Epithelial cell of esophagus (primary cell): ENCODE measurements around the gene CNKSR2.

ENCODE experiments used
- DNase-seq: peaks from one replicate; pipeline ENCODE4 v3.0.0; 2010; ENCODE audit warnings: low read depth
- H3K4me3 ChIP-seq: 2 replicates; pipeline ENCODE4 v1.5.1; 2011; ENCODE audit warnings: mild to moderate bottlenecking, low read length, control low read depth
- TF ChIP-seq, protein P1 (sequence below): IDR thresholded peaks from 2 replicates; pipeline ENCODE4 v1.5.1; 2011; ENCODE audit warnings: low read depth, mild to moderate bottlenecking, low read length, control low read depth, inconsistent platforms; ENCODE audit not compliant: insufficient read depth; ENCODE audit errors: missing control alignments

Gene CNKSR2

DNA sequence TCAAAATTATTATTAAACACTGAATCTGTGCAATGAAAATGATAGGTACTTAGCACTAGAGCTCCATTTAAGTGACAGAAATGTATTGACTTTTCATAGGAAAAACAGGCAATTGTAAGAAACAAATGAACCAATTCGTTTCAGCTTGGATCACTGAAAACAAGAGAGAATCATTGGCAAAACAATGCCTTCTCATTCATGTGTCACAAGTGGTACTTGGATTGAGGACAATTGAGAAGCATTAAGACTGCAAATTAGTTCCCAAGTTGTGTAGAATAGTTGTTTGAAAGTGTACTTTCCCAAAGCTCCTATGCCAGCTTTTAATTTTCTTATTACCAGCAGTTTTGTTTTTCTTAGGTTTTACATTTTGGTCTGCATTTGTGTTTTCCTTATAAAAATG, 20.6 kb downstream of the CNKSR2 start:
- DNase-seq, result no peak
- TF ChIP-seq, protein P1, sequence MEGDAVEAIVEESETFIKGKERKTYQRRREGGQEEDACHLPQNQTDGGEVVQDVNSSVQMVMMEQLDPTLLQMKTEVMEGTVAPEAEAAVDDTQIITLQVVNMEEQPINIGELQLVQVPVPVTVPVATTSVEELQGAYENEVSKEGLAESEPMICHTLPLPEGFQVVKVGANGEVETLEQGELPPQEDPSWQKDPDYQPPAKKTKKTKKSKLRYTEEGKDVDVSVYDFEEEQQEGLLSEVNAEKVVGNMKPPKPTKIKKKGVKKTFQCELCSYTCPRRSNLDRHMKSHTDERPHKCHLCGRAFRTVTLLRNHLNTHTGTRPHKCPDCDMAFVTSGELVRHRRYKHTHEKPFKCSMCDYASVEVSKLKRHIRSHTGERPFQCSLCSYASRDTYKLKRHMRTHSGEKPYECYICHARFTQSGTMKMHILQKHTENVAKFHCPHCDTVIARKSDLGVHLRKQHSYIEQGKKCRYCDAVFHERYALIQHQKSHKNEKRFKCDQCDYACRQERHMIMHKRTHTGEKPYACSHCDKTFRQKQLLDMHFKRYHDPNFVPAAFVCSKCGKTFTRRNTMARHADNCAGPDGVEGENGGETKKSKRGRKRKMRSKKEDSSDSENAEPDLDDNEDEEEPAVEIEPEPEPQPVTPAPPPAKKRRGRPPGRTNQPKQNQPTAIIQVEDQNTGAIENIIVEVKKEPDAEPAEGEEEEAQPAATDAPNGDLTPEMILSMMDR, result no peak
- no peak overlapping the region for H3K4me3 ChIP-seq

DNA sequence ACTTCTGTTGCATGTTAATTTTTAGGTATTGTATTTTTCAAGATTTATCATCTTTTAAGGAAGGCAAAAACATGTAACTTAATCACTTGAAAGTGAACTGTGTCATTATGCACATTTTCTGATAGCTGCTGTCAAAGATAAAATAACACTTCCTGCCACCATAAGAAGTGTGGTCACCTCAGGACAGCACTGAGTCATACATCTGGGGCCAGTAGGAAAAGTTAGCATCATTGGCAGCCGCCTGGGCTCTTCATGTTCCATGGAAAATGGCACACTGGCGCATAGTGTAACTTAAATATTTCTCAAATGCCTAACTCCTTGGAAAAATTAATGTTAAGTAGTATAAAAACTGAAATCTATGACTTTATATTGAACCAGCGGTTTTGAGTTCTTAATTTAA, 24.2 kb downstream of the CNKSR2 start:
- no peak for DNase-seq

DNA sequence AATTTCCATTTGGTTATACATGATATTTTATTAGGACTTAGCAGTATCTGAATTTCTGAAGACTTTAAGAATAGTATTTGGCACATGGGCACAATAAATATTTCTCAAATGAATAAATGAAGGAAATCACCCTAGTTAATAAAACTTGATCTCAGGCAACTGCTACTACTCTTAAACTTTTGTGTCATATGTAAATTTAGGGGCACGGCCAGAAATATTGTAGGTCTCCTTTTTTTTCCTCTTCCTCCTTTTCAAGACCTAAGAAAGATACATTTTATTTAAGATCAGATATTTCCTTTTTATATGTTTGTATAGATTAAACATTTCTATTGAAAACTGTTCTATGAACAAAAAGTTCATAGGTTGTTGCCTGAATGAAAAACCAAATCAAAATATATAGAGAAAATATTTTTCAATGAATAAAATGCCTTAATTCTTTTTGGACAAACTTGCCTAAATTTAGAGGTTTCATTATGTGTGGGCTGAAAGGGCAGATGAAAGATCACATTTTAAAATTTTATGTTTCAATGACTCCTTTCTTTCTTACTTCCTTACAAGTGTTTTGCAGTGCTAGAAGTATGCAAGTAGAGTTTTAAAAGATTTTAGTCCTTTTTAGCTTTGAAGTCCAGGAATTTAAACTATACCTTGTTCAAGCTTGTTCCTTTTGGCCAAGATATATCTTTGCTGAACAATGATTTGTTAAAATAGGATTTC, 26.3 kb downstream of the CNKSR2 start:
- H3K4me3 ChIP-seq, result no peak overlapping the region
- TF ChIP-seq, protein P1, result no peak
- DNase-seq, result no peak

More for the DNA sequence above, 24.2 kb downstream of the CNKSR2 start:
- no peak overlapping the region for H3K4me3 ChIP-seq
- TF ChIP-seq, protein P1, result no peak

DNA sequence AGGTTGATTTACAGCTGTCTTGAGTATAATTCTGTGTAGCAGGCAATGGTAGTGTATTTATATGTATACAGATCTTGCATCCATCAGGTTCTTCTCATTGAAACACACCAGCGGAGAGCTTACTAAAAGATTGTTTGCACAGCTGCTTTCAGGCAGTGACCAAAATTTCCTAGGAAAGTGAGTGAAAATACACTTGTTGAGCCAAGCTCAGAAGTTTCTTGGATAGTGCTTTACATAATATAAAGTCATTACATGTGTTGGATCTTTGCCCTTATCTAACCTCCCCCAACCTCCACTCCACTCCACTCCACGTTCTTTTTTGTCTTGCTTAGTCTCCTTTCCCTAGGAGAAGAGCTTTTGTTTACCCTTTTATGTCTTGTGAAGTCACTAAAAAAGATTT, 34.1 kb downstream of the CNKSR2 start:
- DNase-seq, result no peak

DNA sequence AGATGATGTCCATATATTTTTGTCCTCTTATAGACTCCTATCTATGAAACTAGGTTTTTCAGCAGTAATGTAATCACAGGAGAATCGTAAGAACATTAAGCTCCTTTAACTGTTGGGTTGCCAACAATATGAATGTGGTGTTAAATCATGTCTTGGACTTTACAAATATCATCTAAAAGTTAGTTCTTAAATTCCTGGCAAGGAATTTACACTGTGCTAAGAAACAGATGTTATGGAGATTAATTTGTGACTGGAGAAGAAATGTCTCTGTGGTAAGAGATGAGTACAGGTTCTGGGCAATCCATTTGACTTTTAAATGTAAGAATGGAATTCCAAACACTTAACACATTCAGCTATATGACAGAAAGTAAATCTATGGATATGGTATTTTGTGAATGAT, 34.6 kb downstream of the CNKSR2 start:
- DNase-seq, result no peak
- TF ChIP-seq, protein P1, result no peak
- no peak overlapping the region for H3K4me3 ChIP-seq

More for the DNA sequence above, 34.1 kb downstream of the CNKSR2 start:
- H3K4me3 ChIP-seq, result no peak overlapping the region
- TF ChIP-seq, protein P1, result no peak

DNA sequence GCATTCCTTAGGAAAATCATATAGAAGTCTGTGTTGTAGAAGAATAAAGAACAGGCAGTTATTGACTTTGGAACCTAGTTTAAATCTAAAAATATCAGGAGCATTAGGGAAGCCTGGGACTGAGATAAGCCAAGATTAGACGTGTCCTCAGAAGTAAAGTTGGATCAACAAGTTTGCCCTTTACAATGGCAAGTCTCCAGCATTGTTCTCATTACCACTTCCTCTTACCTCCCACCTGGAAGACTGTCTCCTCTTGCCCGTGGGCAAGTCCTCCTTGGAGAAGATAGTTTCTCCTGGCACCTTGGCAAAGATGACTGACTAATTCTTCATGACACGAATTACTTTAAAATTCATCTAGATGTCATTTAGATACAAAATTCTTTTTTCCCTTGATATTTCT, 37.8 kb downstream of the CNKSR2 start:
- H3K4me3 ChIP-seq, result no peak overlapping the region
- DNase-seq, result peak; percentile 45
- TF ChIP-seq, protein P1, result no peak

DNA sequence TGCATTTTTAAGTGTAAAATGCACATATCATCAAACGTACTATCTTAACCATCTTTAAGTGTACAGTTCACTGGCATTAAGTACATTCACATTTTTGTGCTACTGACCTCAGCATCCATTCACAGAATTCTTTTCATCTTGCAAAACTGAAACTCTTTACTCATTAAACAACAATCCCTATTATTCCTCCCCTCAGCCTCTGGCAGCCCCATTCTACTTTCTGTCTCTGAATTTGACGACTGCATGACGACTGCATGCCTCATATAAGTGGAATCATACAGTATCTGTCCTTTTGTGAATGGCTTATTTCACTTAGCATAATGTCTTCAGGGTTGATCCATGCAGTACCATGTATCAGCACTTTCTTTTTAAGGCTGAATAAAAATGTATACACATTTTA, 38.7 kb downstream of the CNKSR2 start:
- H3K4me3 ChIP-seq, result no peak overlapping the region
- TF ChIP-seq, protein P1, result no peak
- peak; percentile 62 for DNase-seq
